HG03103 (cell line): ENCODE data around the gene DMWD.
"Not testable (repeated sequence)": the region's sequence is repeated elsewhere in the genome, so short reads cannot be mapped to it uniquely, and the experiment has no call there.

Experiments used
- ATAC-seq: cut with Tn5 transposase; IDR thresholded peaks from one replicate; pipeline ENCODE4 v1.9.1; 2021; ENCODE audit warnings: low read depth; ENCODE audit not compliant: unreplicated experiment

Gene DMWD

DNA sequence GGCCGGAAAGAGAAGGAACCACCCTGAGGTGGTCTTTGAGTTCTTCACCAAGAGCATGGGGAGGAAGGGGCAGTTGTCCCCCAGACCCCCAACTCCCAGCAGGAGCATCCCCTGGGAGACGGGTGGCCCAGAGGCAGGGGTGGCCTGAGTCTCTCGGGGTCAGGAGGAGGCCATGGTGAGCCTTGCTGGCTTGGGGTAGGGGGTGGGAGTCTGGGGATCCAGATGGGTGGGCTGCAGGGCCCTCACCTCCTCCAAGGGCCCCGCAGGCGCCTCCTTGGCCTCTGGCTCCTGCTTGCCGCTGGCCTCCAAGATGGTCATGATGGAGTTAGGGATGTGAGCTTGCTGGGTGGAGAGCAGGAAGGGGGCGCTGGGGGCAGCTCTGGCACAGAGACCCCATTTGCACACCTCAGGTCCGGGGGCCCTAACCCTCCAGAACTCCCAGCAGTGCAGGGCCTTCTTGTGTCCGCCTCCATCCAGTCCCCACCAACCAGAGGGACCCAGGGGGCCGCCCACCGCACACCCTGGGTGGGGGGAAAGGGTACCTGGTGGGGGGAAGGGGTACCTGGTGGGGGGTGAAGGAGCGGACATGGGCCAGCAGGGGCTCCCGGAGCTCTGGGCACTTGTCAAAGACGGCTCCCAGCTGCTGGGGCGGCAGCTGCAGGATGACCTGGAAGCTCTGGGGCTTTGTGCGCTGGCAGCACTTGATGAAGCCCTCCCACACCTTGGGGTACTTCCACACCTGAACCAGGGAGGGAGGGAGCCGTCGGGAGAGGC is 23.8 kb upstream of the DMWD start:
- ATAC-seq, result no peak

DNA sequence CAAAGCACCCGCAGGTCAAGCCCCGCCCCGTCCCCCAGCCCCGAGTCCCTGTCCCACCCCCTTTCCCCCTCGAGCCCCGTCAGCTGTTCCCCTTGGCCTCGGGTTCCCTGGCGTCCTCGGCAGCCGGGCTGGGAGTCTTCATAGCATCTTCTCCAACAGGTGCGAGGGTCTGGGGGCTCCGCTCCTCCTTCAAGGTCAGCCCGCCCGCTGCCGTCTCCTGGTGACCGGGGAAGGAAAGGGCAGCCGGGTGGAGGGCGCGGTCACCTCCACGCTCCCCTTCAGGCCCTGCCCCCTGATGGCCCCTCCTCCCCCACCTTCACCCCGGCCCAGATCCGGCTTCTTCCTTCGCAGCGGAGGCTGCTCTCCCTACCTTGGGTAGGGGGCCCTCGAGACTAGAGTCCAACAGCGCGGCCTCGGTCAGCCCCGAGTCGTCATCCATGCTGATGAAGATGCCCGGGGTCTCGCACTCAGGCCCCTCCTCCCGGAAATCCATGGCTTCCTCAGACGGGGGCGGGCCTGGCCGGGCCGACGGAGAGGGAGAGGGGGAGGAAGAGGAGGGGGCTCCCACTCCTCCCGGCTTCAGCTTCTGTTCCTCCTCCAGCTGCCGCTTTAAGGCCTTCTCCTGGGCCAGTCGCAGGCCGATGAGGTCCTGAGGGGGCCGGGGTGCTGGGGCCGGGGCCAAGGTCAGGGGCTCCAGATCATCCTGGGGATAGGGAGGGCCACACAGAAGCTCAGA is 23.0 kb upstream of the DMWD start:
- no peak for ATAC-seq

DNA sequence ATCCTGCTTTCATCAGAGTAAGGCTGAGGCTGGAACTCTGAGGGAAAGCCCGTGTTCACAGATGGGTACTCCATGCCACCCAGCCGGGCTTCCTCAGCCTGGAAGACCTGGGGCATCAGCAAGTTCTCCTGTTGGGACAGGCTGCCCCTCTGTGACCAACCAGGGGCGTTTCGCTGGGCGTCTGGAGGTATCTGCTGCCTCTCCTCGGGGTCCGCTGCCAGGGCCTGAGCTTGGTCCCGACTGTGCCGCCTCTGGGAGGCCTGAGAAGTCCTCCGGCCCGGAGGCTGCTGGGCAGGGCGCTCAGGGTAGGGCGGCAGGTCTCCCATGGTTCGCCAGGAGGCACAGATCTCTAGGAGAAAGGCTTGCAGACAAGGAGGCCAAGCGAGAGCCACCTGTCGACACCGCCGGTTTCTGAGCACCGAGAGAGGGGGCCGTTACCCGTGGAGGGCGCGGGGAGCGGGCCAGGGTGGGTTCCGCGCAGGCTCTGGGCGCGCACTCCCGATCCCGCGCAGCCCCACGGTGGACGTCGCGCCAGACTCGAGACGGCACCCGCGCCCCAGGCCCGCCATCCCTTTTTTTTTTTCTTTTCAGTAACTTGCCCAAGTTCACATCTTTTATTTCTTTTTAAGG is 22.3 kb upstream of the DMWD start, which contains the start of gene RSPH6A:
TSS of gene RSPH6A (minus strand) at position 458 of the 630 bp plus-strand sequence. CDS start at position 326, 132 bp downstream.
- ATAC-seq, result no peak

DNA sequence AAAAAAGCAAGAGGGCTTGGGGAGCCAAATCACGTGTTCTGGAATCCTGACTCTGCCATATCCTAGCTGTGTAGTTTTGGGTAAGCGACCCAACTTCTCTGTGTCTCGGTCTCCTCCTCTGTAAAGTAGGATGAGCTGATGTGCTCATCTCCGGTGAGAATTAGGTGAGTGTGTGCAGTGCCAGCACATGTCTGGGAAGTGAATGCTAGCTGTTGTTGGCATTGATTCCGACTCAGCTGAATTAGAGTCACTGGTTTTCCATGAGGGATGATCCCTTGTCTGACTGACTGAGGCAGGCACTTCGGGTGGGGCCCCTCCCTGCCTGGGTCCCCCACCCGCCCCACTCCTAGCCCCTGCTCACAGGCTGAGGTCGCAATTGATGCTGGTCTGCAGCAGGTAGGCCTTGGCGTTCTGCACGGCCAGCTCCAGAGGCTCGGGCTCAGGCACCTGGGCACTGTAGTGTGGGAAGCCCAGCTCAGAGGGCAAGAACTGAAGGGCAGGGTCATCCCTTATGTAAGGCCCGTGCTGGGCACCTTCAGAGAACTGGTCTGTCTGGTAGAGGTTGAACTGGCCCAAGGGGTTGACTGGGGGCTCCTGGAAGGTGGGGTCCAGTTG is 21.6 kb upstream of the DMWD start:
- ATAC-seq, result no peak

DNA sequence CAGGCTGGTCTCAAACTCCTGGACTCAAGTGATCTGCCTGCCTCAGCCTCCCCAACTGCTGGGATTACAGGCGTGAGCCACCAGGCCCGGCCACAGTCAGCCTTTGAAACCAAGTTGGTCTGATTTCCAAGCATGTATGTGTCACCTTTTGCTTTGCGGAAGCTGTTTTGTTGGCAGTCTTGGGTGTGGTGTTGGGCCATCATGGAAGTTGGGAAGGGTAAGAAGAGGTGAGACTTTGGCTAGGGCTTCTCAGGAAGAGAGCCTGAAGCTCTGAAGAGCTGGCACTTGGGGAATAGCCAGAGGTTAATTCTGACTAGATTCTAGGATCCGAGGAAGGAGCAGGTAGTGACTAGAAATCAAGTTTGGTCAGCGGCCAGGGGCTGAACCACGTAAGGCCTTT is 19.7 kb upstream of the DMWD start:
- no peak for ATAC-seq

DNA sequence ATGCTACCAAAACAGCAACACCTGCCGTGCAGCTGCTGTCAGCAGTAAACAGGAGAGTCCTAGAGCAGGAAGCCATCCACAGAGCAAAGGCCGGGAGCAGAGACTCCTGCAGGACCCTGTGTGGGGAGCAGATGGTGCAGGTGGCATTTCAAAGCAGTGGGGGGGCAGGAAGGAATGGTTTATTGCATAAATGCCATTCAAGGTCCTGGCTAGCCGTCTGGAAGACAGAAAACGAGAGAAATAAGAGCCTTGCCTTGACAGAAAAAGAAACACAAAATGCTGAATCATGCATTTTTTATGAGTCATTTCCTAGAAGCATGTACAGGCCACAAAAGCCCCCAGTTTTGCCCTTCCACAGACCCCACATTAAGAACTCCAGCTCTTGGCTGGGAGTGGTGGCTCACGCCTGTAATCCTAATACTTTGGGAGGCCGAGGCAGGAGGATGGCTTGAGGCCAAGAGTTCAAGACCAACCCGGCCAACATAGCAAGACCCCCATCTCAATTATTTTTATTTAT is 17.1 kb upstream of the DMWD start:
- no peak for ATAC-seq

DNA sequence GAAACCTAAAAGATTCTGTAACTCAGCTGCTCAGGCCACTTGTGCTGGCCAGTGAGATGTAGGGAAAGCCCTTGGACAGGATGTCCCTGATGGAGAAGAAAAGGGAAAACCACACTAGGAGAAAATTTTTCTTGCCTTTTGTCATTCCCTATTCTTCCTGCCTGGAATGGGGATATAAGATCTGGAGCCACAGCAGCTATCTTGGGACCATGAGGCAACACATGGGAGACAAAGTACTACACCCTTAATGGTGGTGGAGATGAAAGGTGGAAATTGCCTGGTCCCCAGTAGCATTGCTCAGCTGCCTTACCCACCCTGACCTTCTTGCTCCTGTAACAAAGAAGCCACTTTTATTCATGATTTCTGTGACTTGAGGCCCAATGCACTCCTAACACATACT is 13.1 kb upstream of the DMWD start:
- ATAC-seq, result no peak

DNA sequence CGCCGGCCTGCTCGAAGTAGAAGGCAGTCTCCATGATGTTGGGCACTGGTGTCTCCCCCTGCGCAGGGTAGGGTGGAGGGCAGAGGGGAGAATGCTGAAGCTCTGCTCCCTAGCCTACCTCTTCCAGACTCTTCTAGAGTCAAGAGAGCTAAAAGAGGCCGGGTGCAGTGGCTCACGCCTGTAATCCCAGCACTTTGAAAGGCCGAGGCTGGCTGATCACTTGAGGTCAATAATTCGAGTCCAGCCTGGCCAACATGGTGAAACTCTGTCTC is 12.2 kb upstream of the DMWD start:
- ATAC-seq, result no peak

DNA sequence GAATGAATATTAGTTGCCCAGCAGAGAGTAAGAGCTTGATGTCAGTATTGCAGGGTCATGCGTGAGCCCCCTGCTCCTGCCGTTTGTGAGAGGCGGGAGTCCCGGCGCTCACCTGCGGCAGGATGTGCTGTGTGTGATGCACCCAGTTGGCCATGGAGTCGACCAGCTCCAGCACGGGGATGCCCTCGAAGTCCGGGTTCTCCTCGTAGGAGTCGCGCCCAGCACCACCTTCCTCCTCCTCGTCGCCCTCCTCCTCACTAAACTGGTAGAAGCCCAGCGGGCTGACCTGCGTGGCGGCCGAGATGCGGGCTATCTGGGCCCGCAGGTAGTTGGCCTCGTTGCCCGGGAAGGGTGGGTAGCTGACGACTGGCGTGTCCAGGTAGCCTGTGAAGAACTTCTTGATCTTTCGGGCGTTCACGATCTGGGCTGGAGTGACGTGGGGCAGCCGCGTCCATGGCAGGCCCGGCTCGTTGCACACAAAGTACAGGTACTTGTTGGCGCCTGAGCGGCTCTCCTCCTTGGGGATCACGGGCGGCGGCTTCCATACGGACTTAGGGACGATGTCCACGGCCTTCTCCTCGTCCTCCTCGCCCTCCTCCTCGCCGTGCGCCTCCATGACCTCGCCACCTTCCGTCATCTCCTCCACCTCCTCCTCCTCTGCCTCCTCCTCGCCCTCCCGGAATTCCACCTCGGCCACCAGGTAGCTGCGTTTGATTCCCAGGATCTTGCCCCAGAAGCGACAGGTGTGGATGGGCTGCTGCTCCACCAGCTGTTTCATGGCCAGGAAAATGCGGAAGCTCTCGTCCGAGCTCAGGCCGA is 11.7 kb upstream of the DMWD start:
- no peak for ATAC-seq

DNA sequence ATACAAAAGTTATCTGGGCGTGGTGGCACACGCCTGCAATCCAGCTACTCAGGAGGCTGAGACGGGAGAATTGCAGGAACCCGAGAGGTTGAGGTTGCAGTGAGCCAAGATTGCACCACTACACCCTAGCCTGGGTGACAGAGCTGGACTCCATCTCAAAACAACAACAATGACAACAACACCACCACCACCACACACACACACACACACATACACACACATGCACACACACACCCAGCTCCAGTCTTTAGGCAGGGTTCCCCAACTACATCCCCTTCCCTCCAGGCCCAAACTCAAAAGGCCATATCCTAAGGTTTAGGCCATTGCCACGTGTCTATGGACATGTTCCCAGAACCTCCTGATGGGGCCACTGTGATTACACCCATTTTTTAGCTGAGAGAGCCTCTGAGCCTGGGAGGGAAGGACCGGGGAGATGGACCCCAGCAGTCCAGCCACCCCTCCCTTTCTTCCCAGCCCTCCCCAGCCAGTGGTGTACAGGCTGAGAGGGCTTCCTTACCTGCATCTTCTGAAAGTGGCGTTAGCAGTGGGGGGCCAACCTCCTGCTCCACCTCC is 9.0 kb upstream of the DMWD start:
- no peak for ATAC-seq

DNA sequence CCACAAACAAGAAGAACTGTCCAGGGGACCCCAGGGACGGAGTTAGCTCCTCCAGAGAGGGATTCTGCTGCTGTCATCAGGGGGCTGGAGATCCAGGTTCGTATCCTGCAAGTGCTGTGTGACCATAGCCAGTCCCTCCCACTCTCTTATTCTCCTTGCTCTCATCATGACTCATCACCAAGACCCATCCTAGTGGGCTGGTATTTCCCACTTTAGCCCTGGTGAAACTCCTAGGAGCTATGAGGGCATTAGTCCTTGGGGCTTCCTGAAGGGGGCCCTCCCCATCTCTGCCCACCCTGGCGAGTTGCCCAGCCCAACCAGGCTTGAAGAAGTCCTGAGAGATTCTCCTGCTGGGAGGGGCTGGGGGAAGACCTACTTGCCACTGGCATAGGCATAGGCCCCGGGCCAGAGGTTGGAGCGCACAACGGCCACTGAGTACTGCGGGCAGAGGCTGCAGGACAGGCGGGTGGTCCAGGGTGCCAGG is 7.5 kb upstream of the DMWD start:
- ATAC-seq, result no peak

DNA sequence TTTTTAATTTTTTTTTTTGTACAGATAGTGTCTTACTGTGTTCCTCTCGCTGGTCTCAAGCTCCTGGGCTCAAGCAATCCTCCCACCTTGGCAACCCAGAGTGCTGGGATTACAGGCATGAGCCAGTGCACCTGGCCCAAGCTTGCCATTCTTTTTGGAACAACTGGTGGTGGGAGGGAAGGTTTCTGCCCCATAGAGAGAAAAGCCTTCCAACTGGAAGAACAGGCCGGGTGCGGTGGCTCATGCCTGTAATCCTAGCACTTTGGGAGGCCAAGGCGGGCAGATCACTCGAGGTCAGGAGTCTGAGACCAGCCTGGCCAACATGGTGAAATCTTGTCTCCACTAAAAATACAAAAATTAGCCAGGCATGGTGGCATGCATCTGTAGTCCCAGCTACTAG is 6.9 kb upstream of the DMWD start:
- not testable (repeated sequence) for ATAC-seq

DNA sequence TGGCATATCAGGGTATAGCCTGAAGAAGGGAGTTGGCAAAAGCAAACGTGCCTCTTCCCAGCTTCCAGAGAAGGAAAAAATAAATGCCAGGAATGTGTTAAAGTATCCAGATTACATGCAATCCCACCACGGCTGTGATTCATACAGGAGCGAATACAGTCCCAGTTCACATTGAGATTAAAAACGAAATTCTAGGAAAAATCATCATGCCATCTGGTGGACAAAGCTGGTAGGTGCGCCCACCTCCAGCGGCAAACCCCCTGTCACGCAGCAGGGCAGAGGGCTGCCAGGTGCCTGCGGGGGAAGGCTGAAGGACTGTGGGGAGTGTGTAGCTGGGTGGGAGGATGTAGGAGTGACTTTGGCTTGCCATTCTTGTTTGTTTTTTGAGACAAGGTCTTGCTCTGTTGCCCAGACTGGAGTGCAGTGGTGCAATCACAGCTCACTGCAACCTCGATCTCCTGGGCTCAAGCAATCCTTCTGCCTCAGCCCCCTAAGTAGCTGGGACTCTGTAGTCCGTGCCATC is 6.4 kb upstream of the DMWD start:
- ATAC-seq, result no peak

DNA sequence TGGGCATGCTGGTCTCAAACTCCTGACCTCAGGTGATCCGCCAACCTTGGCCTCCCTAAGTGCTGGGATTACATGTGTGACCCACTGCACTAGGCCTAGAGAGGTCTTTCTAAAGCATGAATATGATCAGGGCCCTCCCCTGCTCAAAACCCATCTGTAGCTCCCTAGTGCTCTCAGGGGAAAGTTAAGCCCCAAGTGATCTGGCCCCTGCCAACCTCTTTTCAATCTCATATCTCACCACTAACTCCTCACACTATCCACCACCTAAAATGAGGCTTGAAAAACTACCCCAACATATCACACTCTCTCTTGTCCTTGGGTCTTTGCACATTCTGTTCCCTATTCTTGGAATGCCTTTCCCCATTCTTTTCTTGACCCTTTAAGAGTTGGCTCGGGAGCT is 2.0 kb upstream of the DMWD start:
- no peak for ATAC-seq

DNA sequence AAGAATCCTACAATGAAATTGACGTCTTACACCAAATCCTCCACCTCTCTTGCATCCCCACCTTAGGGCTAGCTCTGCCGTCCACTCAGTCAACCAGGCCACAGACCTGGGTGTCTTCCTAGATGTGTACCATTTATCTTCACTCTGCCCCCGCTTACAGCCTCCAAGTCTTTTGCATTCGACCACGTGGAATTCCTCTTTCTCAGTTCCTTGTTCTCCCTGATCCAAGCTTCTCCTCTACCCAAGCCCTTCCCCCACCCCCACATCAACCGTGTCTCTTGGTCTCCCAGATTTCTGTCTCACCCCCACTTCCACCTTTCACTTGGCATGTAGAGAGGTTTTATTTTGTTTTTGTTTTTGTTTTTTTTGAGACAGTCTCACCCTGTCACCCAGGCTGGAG is 1.2 kb upstream of the DMWD start:
- no peak for ATAC-seq

DNA sequence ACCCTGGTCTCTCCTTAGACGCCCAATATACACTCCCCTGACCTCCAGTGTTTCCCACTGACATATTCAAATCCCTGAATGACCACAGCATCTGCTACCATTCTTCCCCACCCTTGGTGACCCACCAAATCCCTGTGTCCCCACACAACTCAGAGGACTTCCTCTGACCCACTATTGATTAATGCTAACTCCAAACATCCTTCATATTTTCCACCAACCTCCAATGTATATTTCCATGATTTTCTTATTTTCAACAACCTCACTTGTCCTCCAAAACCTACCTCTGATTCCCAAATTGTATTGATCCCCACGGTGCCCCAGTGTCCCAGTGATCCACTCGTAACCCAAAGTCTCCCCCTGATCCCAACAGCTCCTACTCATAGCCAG is 526 bp upstream of the DMWD start:
- no peak for ATAC-seq

DNA sequence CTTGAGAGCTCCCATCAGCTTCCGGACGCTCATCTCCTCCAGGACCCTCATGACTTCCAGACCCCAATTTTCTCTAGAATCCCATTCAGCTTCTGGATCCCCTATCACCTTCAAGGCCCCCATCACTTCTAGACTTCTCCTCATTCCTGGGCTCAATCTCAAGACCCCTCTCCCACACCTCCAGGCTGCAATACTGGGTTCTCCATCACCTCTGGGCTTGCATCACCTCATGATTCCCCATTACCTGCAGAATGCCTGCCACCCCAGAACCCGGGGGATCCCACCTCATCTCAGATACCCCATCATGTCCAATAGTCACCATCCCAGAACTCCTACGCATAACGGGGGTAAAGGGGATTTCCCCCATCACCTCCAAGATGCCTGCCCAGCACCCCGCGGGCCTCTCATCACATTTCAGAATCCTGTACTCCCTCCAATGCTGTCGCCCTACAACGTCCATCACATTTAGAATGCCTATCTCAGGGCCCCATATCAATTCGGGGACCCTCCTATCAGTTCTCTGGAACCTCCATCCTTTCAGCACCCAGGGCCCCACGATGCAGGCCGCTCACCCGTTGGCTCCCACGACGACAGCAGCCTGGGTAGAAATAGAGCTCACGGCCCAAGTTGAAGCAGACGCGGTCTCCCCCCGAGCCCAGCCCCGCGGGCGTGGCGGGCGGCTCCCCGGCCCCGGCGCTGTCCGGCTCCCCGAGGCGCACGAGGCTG is 738 bp downstream of the DMWD start:
- ATAC-seq, result peak; percentile 8

DNA sequence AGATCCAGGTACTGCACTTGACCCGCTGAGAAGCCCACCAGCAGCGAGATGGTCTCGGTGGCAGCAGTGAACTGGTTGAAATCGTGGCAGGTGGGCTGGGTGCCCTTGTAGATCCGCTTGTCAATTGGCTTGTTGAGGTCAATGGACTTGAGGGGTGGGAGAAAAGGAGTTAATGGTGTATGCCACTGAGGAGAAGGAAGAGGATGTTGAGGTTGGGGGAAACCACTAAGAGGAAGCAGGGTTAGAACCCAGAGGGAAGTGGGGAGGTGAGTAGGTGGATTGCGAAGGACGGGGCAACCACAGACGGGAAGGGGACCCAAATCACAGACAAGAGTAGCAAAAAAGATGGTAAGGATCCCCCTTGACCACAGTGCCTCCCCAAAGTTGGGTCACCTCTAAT is 1.7 kb downstream of the DMWD start:
- no peak for ATAC-seq
